Measurements from ENCODE around the gene HOXB5.
A peak's percentile ranks its signal among the peaks of the same experiment; 100 is the strongest.

The HOXB5 gene

DNA sequence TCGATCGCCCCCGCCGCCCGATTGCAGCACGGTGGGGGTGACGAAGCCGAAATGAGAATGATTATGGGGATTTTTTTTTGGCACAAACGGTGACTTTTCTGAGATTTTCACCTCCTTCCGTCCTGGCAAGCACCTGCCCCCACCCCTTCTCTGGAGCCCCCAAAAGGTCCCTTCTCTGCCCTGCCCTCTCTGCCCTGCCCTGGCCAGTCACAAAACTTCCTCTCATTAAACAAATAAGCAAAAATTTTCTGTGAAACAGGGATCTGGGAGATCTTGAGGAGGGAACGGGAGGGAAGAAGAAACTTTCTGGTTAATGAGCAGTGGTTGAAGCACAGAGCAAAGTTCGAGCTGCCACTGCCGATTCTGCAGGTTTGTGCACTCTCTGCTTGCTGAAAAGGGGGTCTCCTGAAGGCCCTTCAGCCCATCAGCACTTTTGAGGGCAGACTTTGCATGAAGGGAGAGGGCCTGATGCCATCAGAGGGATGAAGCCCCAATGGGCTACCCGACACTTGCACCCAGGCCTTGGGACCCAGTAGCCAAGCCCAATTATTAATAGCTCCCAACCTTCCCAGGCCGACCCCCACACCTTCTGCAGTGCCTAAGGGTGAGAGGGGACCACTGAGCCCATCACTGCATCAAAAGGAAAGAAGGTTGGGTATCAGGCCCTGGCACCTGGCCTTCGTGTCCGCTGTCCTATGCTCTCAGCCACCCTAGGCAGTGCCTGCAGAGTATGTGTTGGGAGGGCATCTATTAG is 22.6 kb upstream of the HOXB5 start:
- no peak for DNase-seq

DNA sequence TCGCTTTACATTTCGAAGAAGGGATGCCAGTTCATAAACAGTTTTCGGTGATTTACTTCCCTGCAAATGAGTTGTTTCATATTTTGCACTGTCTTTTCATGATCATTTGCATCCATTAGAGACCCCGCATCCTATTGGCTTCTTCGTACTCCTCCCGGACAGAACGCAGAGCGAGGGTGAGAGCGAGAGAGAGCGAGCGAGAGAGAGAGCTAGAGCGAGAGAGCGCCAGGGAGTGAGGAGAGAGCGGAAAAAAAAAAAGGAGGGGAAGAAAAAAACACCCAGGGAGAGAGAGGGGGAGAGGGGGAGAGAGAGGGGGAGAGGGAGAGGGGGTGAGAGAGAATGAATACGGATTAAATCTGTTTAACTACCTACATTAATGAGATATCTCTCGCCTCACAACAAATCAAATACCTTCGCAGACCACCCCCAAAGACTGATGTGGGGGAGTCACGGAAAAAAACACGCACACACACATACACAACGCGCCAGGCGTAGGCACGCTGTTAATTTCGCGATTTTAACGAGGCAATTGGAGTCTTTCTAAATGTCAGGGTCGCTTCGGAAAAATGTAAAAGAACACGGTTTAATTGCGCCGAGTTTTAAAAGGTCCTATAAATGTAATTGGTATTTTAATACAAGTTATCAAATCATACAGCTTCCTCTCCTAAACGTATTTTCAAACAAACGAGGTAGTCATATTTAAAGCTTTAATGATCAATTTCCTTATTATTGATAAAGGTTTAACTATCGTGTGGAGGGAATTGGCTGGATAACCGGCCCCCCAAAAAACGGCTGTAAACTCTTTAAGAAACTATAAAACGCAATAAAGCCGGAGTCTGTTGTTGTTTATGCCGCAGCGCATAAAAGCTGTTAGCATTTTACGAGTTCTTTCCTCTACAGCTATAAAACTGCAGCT is 21.7 kb upstream of the HOXB5 start, which contains the start of gene HOXB8:
TSS of gene HOXB8 (minus strand) at position 246 of the 916 bp plus-strand sequence. CDS start 588 bp downstream, outside the sequence.
- peak; percentile 67 for DNase-seq

DNA sequence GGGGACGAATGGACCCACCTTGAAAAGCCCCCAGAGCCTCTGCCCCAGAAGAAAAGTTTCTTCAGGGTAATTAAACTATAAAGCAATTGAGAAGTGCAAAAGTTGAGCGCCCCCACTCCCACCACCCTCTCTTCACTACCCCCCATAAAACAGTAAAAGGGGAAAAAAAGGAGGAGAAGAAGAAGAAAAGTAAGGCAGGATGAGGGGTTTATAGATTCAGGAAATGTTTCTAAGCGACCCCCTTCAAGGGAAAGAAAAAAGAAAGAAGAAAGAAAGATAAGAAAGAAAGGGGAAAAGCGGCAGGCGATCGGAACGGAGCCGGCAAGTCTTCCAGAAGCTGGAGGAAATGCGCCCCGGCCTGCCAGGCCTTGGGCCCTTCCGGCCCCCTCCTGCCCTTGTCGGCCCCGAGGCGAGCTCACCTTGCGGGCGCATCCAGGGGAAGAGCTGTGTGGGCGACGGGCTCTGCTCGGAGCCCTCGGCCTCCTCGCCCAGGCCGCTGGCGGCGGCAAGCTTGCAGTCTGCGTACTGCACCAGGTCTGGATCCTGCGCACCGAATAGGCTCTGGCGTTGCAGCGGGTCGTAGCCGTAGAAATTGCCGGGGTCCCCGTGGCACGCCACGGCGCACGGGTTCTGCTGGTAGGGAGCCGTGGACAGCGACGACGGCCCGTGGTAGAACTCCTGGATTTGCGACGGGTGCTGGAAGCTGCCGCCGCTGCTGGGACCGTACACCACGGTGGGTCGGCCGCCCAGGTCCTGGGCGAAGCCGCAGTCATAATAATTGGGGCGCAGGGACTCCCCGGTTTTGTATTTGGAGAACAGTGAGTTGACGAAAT is 20.5 kb upstream of the HOXB5 start:
- DNase-seq = no peak

DNA sequence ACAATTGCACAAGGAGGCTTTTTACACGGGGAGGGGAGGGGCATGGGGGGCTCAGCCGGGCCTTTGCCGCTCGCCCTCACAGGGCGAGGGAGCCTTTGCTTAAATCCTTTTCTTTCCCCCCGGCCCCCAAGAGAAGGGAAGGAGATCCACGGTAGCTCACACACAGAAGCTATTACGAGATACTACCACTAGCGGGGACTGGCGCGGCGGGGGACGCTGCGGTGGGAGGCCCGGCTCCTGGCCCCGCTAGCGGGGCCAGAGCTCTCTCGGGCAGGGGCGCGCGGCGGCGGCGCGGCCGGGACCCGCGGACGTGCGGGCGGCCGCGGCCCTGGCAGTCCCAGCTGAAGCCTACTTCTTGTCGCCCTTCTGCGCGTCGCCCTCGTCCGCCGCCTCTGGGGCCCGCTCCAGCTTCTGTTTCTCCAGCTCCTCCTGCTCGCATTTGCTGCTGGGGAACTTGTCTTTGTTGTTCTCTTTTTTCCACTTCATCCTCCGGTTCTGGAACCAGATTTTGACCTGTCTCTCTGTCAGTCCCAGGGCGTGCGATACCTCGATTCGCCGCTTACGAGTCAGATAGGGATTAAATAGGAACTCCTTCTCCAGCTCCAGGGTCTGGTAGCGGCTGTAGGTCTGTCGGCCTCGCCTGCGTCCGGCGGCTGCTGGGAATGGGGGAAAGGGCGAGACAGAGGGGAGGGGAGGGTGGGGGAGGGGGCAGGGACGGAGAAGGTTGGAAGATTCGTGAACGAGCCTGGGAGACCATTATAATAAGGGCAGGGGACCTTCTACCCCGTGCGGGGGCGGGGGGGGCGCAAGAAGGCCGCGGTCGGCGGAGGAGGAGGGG is 19.5 kb upstream of the HOXB5 start:
- no peak for DNase-seq

DNA sequence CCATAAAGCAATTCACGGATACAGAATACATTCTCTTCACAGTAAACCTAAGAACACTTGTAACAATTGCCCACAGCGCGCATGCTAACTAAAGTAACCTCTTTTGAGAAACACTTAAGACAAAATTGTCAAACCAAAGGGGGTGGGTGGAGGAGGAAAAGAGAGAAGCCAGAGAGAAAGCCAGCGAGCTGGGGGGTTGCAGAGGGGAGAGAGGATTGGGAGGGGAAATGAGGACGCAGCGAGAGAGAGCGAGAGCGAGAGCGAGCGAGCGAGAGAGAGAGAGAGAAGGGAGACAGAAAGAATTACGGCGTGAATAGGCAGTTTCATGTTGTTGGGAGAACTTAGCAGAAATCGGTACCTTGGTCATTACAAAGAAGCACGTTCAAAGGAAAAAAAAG is 18.9 kb upstream of the HOXB5 start:
- peak; percentile 78 for DNase-seq

DNA sequence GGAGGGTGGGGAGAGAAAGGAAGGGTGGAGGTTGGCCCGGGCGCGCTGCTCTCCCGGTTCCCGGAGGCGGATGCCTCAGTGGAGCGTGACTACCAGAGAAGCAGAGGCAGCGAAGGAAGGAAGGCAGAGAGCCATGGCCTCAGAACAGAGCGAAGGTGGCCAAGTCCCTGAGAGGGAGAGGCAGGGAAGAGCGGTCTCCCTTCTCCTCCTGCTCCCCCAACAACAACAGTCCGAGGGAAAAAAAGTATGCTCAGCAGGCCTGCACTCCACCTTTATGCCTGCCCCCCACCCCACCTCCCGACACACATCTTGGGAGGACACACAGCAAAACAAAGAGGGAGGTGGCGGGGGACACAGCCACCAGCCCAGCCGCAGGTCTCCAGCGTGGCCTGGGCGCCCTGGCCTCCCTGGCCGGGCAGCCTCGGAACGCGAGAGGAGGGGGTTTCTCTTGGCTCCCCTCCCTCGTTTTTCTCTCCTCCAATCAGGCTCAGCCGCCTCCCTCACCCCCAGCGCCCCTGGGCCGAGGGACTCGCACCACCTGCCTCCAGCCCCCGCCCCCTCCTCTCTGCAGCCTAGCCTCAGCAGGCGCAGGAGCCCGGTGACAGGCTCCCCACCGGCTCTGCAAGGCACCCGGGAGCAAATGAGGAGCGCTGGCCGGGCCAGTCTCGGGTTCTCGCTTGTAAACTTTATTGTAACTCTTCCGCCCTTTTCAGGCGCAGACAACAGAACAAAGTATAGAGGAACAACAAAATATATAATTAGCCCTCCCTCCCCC is 18.3 kb upstream of the HOXB5 start:
- DNase-seq = no peak

DNA sequence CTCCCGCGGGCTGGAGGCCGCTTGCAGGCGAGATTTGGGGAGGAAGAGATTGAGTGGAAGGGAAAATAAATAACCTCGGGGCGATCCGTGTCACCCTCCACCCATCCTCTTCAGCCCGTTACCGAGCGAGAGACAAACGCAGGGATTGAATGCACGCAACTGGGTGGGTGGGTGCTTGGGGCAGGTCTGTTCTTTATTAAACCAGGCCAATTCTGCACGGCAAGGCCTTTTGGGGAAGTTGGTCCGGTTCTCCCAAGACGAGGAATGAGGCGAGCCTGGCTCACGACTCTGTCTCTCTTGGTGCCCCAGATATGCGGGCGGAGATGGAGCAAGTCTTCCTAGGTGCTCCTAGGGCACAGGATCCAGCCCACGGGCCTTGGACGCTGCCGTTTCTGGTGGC is 17.6 kb upstream of the HOXB5 start:
- DNase-seq = no peak

DNA sequence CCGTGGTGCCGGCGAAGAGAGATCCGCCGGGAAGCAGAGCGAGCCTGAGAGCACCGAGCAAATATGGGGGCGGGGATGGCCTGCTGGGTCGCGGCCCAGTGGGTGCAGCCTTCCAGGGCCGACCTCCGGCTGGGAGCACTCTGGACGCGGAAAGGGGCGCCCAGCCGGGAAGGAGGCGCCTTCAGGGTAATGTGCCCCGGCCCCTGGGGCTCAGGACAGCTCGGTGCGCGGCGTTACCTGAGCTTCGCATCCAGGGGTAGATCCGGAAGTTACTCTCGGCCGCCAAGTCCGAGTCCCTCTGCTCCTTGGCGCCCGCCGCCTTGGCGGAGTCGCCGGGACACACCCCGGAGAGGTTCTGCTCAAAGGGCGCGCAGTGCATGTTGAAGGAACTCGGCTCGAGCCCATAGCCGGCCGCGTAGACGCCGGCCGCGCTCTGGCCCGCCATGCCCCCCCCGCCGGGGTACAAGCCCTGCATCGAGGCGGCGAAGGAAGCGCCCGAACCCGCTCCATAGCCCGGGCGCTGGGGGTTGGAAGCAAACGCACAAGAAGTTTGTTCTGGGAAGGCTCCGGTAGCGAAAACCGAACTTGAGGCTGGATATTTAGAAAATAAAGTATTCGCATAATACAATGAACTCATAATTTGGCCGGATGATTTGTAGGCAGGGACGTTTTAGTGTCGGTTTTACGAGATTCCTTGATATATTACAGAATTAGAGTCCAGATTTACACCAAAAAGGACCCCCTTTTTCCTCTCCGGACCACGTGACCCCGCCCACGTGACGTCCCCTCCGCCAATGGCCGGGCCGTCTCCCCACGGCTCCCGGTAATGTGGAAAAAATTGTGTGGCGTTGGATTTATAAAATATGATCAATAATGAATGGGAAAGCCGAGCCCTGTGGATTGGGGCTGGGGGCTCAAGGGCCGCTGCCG is 17.0 kb upstream of the HOXB5 start, which contains the start of gene HOXB7:
TSS of gene HOXB7 (minus strand) at position 736 of the 930 bp plus-strand sequence. CDS start at position 637, 99 bp downstream.
- peak; percentile 80 for DNase-seq

DNA sequence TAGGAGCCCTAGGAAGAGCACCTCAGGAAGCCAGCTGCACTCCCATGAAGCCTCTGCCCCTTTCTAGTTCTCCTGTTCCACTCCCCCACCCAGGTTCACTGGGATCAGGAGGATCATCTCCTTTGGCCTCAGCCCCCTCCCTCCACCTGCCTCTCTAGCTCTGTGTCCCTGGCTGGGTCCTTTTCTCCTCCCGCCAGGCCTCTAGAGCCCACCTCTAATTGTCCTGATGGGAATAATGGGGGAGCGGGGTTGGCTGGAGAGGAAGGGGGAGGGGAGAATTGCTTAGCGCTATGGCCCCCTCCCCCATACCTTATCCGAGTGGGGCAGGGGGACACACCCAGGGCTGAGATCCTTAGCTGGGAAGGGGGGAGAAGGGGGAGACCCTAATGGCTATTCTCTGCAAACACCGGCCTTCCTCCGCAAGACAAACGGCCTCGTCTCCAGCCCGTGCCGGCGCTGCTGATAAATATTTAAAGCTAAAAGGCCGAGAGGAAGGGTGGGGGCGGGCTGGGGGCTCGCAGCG is 16.2 kb upstream of the HOXB5 start:
- no peak for DNase-seq

DNA sequence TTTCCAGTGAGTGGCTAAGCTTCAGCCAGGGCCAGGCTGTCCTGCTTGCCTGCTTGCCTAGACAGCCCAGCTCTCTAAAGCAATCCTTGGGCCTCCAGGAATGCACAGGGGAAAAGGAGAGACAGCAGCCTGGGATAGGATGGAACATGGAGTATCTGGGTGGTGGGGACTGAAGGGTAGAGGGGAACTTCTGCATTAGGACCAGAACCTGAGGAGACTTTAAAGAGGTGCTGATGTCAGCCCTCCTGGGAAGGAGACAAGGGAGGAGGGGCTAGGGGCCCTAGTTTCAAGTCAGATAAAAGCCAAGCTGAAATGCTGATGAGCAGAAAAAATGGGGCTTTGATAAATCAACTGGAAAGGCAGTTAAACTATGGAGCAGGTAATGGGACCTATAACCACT is 15.5 kb upstream of the HOXB5 start:
- DNase-seq = no peak

DNA sequence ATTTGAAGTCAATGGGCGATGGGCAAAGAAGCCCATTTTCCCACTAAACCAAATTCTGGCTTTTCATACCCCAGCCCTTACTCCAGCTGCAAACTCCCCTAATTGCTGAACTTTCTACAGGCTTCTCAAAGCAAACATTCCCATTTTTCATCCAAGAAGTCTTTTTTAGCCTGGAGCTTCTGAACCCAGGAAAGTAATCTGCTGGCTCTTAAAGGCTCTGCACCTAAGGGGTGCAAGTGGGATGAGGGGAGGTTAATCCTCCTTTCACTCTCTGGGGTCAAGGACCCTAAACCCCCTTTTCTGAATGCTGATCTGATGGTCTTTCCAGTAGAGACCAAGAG is 14.9 kb upstream of the HOXB5 start:
- DNase-seq = no peak

DNA sequence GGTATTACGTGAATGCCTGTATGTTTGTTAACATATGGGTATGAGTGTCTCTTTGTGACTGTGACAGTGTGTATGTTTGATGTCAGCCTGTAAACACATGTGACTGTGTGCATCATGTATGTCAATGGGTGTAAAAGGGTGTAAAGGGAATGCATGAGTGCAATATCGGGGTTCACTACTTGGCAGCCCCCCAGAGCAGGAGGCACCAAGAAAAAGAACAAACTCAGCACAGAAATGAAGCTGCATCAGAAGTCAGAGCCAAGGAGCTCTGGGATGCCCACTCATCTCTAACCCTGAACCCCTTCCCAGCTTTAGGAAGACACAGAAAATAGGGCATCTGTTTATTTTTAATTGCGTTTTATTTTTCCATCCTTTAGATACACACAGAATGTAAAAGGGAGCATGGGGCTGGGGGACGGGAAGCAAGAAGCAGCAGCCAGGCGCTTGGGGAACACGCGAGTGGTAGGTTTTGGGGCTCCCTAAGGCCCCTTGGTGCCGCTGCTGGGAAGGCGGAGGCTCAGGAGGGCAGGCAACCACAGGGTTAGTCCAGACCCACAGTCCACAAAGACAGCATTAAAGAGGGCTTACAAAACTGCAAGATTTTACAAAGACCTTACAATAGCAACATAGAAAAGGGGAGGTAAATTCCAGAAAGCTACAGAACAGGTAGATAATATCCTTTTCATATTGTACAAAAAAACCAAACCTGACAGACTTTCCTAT is 13.5 kb upstream of the HOXB5 start:
- DNase-seq = no peak

DNA sequence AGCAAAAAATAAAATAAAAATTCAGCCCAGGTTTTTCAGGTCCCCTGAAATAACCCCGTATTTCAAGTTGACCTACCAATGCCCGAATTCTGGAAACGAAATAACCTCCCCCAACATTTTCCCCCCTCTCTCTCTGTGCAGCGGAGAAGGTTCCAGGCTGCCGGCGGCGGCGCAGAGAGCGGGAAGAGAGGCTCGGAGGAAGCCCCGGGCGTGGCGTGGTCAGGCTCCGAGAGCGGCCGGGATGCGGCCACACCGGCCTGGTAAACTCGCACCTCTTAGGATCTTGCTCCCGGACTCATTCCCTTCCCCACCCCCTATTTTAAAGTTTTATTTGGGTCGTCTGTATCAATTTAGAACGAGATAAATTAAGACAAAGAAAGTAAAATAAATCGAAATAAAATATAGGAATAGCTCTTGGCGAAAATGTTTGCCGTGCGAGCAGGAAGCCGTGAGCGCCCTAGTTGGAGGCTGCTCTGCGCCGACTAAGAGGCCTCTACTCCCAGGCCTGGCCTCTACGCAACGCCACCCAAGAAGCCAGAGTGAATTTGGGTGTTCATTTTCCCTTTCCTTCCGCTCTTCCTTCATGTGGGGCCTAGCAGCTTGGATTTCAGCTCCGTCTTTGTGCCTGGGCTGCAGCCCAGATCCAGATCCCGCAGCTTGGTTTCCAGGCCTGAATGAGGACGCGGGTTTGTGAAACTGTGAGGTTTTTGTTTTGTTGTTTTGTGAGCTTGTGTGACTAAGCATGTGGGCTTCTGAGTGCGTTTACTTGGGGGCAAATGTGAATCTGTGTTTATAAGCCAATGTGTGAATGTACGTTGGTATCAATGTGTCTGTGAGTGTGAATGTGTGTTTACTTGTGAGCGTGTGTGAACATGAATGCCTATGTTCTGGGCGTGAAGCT is 12.7 kb upstream of the HOXB5 start:
- DNase-seq = no peak

DNA sequence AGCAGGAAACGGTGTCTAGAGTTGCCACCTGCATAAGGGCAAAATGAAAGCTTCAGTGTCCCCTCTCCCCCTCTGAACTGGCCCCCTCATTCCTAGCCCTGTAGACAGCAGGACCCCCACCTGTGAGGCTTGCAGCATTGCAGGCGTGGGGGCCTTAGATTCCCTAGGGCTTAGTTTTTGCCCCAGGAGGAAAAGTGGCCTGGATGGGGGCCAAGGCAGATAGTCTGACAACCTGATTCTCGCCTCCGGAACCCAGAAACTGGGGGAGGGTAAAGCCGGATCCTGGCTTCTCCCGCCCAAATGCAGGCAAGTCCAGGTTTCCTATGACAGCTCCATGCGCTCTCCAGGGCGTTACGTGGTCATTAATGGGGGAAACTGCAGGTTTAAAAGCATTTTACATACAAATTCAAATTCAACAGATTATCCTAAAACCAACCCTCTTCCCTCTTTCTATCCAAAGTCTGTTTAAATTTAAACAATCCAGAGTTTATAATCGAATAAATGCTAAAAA is 11.9 kb upstream of the HOXB5 start:
- DNase-seq = no peak

DNA sequence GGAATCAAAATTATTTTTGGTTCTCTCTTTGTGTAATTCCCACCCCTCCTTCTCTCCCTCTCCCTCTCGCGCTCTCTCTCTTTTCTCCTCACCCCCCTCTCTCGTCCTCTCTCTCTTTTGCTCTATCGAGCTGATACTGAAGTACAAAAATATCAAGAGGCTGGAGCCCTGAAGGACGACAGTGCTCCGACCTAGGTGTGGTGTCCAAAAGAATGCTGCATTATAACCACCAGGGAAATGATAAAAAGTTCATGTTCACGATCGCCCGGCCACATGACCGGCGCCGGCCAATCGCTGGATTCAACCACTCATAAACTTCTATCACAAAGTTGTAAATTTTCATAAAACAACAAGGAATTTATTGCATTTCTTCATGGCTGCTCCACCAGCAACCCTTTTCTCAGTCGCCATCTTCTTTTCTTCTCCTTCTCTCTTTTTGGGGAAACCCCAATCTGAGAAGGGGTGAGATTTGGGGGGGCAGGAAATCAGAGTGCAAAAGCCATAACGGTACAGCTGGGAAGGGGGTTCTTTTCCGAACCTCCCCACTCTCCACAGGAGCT is 11.3 kb upstream of the HOXB5 start, which contains the start of gene HOXB6:
TSS of gene HOXB6 (minus strand) at position 217 of the 560 bp plus-strand sequence. CDS start 6,836 bp downstream, outside the sequence.
- peak; percentile 85 for DNase-seq

DNA sequence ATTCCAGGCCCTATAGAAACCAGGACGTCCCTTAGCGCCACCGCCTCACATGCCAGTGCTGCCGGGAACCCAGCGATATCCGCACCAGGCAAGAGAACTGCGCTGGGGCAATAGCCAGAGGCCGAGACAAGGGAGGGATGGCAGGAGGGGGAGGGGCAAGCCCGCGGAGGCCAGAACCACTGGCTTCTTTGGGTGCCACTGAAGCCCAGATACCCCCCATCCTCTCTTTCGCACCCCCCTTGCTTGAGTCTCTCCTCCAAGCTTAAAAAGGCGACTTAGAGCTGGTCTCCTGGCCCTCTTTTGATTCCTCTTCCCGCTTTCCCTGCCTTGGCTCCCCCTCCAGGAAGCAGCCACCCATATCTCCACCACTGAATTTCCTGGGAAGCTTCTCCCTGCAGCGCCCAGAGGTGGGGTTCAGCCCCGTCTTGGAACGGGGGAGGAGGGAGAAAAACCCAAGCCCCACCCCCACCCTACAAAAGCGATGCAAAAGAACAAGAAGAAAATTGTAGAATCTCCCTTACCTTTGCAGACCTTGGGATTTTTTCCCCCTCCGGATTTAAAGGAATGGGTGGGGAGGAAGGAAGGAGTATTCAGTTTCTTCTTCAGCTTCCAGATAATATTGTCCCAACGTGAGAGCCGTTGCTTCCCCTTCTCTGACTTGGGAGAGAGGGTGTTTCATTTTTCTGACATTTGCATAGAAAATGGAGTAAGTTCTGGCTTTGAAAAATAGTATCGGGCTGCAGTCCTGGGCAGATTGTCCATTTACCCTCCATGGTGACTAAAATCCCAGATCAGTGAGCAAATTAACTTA is 10.6 kb upstream of the HOXB5 start:
- DNase-seq = no peak

Measured in fibroblast of skin of abdomen (primary cell).